ENCODE results near the gene CDH2. TPM values are rescaled to one million over a fixed set of nuclear protein-coding genes. Genes with fewer than 3 reads are reported as not detected.

Gene CDH2
- total and polyA plus RNA-seq, 2 experiments from 2014 or later = 14.7 to 36.9 TPM

- no peaks in the 10 kb centered on the region for H3K36me3 Mint-ChIP-seq (ENCODE audit: low read depth)
- no peak overlapping the region for H3K27ac ChIP-seq (ENCODE audit: low read depth)
- no peak overlapping the region for H3K4me2 ChIP-seq
- H3K4me3 ChIP-seq = no peak overlapping the region
- no peaks in the 10 kb centered on the region for H3K27me3 ChIP-seq (ENCODE audit: insufficient read depth)
- ATAC-seq (no peak), DNase-seq (ENCODE audit: low spot score) (no peak)
- no peaks in the 10 kb centered on the region for H3K4me1 ChIP-seq (ENCODE audit: insufficient read depth)
- no peaks in the 10 kb centered on the region for H3K27me3 Mint-ChIP-seq (ENCODE audit: insufficient read depth, low read depth, poor library complexity)
- H3K4me3 Mint-ChIP-seq = no peak overlapping the region
- TF ChIP-seq, protein P1, sequence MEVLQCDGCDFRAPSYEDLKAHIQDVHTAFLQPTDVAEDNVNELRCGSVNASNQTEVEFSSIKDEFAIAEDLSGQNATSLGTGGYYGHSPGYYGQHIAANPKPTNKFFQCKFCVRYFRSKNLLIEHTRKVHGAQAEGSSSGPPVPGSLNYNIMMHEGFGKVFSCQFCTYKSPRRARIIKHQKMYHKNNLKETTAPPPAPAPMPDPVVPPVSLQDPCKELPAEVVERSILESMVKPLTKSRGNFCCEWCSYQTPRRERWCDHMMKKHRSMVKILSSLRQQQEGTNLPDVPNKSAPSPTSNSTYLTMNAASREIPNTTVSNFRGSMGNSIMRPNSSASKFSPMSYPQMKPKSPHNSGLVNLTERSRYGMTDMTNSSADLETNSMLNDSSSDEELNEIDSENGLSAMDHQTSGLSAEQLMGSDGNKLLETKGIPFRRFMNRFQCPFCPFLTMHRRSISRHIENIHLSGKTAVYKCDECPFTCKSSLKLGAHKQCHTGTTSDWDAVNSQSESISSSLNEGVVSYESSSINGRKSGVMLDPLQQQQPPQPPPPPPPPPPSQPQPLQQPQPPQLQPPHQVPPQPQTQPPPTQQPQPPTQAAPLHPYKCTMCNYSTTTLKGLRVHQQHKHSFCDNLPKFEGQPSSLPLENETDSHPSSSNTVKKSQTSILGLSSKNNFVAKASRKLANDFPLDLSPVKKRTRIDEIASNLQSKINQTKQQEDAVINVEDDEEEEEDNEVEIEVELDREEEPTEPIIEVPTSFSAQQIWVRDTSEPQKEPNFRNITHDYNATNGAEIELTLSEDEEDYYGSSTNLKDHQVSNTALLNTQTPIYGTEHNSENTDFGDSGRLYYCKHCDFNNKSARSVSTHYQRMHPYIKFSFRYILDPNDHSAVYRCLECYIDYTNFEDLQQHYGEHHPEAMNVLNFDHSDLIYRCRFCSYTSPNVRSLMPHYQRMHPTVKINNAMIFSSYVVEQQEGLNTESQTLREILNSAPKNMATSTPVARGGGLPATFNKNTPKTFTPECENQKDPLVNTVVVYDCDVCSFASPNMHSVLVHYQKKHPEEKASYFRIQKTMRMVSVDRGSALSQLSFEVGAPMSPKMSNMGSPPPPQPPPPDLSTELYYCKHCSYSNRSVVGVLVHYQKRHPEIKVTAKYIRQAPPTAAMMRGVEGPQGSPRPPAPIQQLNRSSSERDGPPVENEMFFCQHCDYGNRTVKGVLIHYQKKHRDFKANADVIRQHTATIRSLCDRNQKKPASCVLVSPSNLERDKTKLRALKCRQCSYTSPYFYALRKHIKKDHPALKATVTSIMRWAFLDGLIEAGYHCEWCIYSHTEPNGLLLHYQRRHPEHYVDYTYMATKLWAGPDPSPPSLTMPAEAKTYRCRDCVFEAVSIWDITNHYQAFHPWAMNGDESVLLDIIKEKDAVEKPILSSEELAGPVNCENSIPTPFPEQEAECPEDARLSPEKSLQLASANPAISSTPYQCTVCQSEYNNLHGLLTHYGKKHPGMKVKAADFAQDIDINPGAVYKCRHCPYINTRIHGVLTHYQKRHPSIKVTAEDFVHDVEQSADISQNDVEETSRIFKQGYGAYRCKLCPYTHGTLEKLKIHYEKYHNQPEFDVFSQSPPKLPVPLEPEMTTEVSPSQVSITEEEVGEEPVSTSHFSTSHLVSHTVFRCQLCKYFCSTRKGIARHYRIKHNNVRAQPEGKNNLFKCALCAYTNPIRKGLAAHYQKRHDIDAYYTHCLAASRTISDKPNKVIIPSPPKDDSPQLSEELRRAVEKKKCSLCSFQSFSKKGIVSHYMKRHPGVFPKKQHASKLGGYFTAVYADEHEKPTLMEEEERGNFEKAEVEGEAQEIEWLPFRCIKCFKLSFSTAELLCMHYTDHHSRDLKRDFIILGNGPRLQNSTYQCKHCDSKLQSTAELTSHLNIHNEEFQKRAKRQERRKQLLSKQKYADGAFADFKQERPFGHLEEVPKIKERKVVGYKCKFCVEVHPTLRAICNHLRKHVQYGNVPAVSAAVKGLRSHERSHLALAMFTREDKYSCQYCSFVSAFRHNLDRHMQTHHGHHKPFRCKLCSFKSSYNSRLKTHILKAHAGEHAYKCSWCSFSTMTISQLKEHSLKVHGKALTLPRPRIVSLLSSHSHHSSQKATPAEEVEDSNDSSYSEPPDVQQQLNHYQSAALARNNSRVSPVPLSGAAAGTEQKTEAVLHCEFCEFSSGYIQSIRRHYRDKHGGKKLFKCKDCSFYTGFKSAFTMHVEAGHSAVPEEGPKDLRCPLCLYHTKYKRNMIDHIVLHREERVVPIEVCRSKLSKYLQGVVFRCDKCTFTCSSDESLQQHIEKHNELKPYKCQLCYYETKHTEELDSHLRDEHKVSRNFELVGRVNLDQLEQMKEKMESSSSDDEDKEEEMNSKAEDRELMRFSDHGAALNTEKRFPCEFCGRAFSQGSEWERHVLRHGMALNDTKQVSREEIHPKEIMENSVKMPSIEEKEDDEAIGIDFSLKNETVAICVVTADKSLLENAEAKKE (CRISPR knock-in tag; IDR thresholded peaks at IDR 0.05) = no peak
- no peak for TF ChIP-seq JUNB (IDR thresholded peaks at IDR 0.05; ENCODE audit: unreplicated experiment)
- TF ChIP-seq NANOG (IDR thresholded peaks at IDR 0.05; ENCODE audit: borderline replicate concordance) = no peak
- no peak for TF ChIP-seq EZH2phosphoT487 (IDR thresholded peaks at IDR 0.05; ENCODE audit: unreplicated experiment)
- TF ChIP-seq STAT1 (IDR thresholded peaks at IDR 0.05; ENCODE audit: unreplicated experiment) = no peak
- no peak for TF ChIP-seq POLR2AphosphoS5 (IDR thresholded peaks at IDR 0.05; ENCODE audit: low read depth)
- TF ChIP-seq CREB1 (CRISPR knock-in tag; IDR thresholded peaks at IDR 0.05; ENCODE audit: low read depth) = no peak
- TF ChIP-seq CTCF (conservative IDR thresholded peaks at IDR 0.05; ENCODE audit: low read depth in 2 of 2) = no peak
- TF ChIP-seq EZH2 (IDR thresholded peaks at IDR 0.05; ENCODE audit: low read depth, unreplicated experiment) = no peak
- TF ChIP-seq, protein P2, sequence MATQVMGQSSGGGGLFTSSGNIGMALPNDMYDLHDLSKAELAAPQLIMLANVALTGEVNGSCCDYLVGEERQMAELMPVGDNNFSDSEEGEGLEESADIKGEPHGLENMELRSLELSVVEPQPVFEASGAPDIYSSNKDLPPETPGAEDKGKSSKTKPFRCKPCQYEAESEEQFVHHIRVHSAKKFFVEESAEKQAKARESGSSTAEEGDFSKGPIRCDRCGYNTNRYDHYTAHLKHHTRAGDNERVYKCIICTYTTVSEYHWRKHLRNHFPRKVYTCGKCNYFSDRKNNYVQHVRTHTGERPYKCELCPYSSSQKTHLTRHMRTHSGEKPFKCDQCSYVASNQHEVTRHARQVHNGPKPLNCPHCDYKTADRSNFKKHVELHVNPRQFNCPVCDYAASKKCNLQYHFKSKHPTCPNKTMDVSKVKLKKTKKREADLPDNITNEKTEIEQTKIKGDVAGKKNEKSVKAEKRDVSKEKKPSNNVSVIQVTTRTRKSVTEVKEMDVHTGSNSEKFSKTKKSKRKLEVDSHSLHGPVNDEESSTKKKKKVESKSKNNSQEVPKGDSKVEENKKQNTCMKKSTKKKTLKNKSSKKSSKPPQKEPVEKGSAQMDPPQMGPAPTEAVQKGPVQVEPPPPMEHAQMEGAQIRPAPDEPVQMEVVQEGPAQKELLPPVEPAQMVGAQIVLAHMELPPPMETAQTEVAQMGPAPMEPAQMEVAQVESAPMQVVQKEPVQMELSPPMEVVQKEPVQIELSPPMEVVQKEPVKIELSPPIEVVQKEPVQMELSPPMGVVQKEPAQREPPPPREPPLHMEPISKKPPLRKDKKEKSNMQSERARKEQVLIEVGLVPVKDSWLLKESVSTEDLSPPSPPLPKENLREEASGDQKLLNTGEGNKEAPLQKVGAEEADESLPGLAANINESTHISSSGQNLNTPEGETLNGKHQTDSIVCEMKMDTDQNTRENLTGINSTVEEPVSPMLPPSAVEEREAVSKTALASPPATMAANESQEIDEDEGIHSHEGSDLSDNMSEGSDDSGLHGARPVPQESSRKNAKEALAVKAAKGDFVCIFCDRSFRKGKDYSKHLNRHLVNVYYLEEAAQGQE (IDR thresholded peaks at IDR 0.05; ENCODE audit: unreplicated experiment) = no peak
- TF ChIP-seq ZNF114 (CRISPR knock-in tag; IDR thresholded peaks at IDR 0.05) = no peak
- TF ChIP-seq ZNF331 (CRISPR knock-in tag; IDR thresholded peaks at IDR 0.05; ENCODE audit: low read depth) = no peak
- TF ChIP-seq ETS1 (IDR thresholded peaks at IDR 0.05) = no peak
- H3K36me3 ChIP-seq (ENCODE audit: insufficient read depth) = no peaks in the 10 kb centered on the region
- no peaks in the 10 kb centered on the region for H4K20me1 ChIP-seq (replicated peaks; ENCODE audit: insufficient read depth)
- no peaks in the 10 kb centered on the region; the same call in 2 of the 3 replicates for H3K4me1 Mint-ChIP-seq
- H3K79me2 ChIP-seq (replicated peaks; ENCODE audit: insufficient read depth) = no peaks in the 10 kb centered on the region
- no peak overlapping the region for H2AFZ ChIP-seq
- H3K9me2 ChIP-seq (ENCODE audit: insufficient read depth) = no peaks in the 10 kb centered on the region
- H3F3A ChIP-seq (replicated peaks; ENCODE audit: low read depth) = no peaks in the 10 kb centered on the region
- H3K27ac Mint-ChIP-seq = no peak overlapping the region
- peaks cover 4% of the 10 kb centered on the region; the same call in 2 of the 3 replicates for H3K9me3 Mint-ChIP-seq
These were observed 16.3 kb upstream of the CDH2 start for GRCh38 chr18:28193177-28193778.
